Thyroid gland (tissue), 4 donors: Measurements from ENCODE around the gene VWCE. TPM values are rescaled to one million over a fixed set of nuclear protein-coding genes. Genes with fewer than 3 reads are reported as not detected.
A peak's percentile ranks its signal among the peaks of the same experiment; 100 is the strongest.
"Not testable (repeated sequence)": the region's sequence is repeated elsewhere in the genome, so short reads cannot be mapped to it uniquely, and the experiment has no call there.

Experiments
- DNase-seq, 2 donors: peaks; one replicate each; pipeline ENCODE4 v3.0.0-alpha.2; 2019
- H3K27ac ChIP-seq, 3 donors: fragments of 200-600 bp; sonication (generic); 1 replicate in 2 of 3; 2 replicates in 1 of 3; pipeline ENCODE4 v1.5.1; 2016 to 2019; ENCODE audit warnings: mild to moderate bottlenecking in 1 of 3, moderate library complexity in 1 of 3
- H3K27me3 ChIP-seq: fragments of 200-600 bp; sonication (generic); one replicate; pipeline ENCODE4 v1.5.1; 2019
- H3K36me3 ChIP-seq, 2 donors: fragments of 200-600 bp; sonication (generic); one replicate each; pipeline ENCODE4 v1.5.1; 2016 to 2019
- H3K4me1 ChIP-seq, 2 donors: fragments of 200-600 bp; sonication (generic); one replicate each; pipeline ENCODE4 v1.5.1; 2017 to 2019
- H3K4me3 ChIP-seq, 3 donors: fragments of 200-600 bp; sonication (generic); replicated peaks in 1 of 3; 1 replicate in 2 of 3; 2 replicates in 1 of 3; pipeline ENCODE4 v1.5.1; 2016; ENCODE audit warnings: mild to moderate bottlenecking in 1 of 3
- H3K9me3 ChIP-seq: fragments of 200-600 bp; sonication (generic); one replicate; pipeline ENCODE4 v1.5.1; 2017
- WGBS, 2 donors: methylation state at CpG; one replicate each; pipeline ENCODE4 v1.1.5; 2017; 5-methylcytosine and 5-hydroxymethylcytosine counted together
- intact Hi-C: fragments of 100-400 bp; cut with DNase I; formaldehyde crosslinking; loops from one replicate; pipeline ENCODE4 v1.15.1; 2023
- total RNA-seq, 4 donors: library from RNA; depleted of rRNA; stranded (reverse); fragments of >200 nt; gene quantifications; one replicate each; pipeline ENCODE4 v1.2.3, GENCODE V29; 2016

The VWCE gene
- total RNA-seq, 4 donors from 2014 or later, result 0.54 to 2.5 (median 1.0) TPM

DNA sequence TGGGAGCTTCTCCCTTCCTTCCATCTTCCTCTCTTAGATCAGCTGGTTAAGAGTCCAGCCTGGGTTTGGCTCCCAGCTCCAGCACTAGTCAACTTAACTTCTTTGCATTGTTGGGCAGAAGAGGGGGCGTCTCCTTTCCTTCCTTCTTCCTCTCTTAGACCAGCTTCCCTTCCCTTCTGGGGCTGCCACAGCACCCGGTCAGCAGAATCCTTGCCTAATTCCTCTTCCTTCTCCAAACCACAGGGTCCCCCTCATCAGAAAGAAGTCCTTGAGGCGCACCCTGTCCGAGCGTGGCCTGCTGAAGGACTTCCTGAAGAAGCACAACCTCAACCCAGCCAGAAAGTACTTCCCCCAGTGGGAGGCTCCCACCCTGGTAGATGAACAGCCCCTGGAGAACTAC lies 53.6 kb downstream of the VWCE start:
- H3K36me3 ChIP-seq, intact Hi-C loops, H3K27me3 ChIP-seq, H3K27ac ChIP-seq, H3K4me3 ChIP-seq, H3K9me3 ChIP-seq, DNase-seq, H3K4me1 ChIP-seq: not testable (repeated sequence)
- no CpG with 5 or more reads among the region's 5 CpGs for WGBS, 2 donors

DNA sequence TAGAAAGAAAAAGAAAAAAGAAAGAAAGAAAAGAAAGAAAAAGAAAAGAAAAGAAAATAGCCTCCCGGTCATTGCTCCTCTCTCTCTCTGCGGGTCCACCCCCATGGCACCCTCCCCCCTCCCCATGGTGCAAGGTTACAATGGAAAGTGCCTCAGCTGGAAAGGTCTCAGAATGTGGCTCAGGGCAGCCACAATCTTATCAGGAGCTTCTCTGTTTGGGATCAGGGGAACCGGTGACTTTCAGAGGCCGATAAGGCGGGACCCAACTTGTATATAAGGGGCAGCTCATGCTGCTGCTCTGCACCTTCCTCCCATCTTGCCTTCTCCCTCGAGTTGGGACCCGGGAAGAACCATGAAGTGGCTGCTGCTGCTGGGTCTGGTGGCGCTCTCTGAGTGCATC lies 54.2 kb downstream of the VWCE start, which contains the start of gene PGA5:
PGA5 (plus strand) TSS at position 301 of the 400 bp plus-strand sequence; CDS start at position 353, 52 bp downstream.
- H3K36me3 ChIP-seq, H3K27me3 ChIP-seq, H3K4me1 ChIP-seq, intact Hi-C loops, H3K27ac ChIP-seq, H3K4me3 ChIP-seq, H3K9me3 ChIP-seq, DNase-seq: not testable (repeated sequence)
- WGBS, 2 donors, result no CpG with 5 or more reads among the region's 8 CpGs

DNA sequence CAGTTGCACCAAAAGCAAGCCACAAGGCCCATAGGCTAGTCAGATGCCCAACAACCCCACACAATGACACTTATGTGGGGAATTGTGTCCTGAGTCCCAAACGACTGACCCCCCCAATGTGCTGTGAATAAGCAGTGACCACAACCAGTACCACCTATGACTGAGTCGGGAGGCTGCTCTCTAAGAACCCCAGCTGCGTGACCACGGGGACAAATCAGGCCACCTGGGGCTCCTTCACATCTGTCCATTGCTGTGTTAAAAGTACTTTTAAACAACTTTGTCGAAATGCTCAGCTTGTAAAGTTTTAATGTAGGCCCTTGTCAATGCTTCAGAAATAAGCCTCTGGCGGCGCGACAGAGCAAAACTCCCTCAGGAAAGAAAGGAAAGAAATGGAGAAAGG lies 54.8 kb downstream of the VWCE start:
- H3K9me3 ChIP-seq, H3K27me3 ChIP-seq, H3K4me1 ChIP-seq, H3K4me3 ChIP-seq, intact Hi-C loops, H3K36me3 ChIP-seq, H3K27ac ChIP-seq: not testable (repeated sequence)
- DNase-seq, result peak in 1 of 2 donors; percentile 19
- WGBS, 2 donors, result 57 to 60% methylated on average over 8 of the region's 8 CpGs

DNA sequence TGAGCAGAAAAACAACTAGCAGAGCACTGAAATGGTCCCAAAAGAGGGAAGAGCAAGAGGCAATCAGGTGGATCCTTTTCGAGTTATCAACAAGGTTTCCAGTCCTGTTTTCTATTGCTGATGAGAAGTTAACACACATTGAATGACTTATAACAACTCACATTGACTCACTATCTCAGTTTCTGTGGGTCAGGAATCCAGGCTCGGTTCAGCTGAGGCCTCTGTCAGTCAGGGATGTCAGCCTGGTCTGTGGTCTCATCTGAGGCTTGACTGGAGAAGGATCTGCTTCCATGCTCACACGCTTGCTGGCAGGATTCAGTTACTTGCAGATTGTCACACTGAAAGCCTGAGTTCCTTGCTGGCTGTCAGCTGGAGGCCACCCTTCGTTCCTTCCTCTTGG lies 58.0 kb downstream of the VWCE start:
- H3K27ac ChIP-seq, intact Hi-C loops, H3K27me3 ChIP-seq, H3K4me1 ChIP-seq, H3K36me3 ChIP-seq, H3K9me3 ChIP-seq, DNase-seq, H3K4me3 ChIP-seq: not testable (repeated sequence)
- WGBS, 2 donors, result no CpG with 5 or more reads among the region's 4 CpGs

DNA sequence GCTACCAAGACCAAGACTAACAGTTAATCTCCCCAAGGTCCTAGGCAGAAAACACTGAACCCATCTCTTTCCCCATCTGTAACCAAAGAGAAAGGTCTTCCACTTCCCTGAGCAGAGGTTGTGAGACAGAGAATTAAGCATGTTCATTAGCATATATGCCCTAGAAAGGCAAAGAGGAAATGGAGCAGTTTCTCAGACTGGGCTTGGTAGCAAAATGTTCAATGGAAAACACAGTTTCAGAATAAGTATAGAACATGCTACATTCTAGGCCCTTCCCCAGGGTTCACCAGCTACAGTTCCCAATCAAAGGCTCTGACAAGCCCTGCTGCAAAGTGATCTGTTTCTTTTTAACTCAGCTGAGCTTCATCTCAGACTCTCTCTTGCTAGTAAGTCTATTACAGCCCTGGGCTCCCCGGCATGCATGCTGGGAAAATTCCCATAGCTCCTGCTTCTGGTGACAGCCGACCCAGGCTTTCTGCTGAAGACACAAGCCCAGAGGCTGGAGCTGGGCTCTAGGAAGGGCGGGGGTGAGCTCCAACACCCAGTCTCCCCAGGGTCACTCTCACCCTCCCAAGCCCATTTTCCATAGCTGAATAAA lies 62.5 kb downstream of the VWCE start:
- DNase-seq, H3K36me3 ChIP-seq, H3K27me3 ChIP-seq, H3K4me3 ChIP-seq, intact Hi-C loops, H3K9me3 ChIP-seq, H3K4me1 ChIP-seq, H3K27ac ChIP-seq: not testable (repeated sequence)
- WGBS, 2 donors, result no CpG with 5 or more reads among the region's 3 CpGs

DNA sequence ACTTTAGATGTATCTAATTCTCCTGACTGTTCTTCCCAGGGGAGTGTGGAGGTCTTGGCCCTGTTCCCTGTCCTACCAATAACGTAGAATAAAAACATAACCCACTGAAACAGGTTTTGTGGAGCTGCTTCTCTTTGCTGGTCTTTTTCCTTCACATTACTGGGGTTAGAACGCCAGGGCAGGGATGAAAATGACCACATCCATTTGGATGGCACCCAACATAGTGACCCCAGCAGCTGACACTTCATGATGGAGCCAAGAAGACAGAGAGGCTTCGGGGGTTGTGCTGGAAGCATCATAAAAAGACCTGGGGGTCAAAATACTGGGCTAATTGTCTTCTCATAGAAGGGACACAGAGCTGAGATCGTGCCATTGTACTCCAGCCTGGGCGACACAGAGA lies 63.5 kb downstream of the VWCE start:
- H3K27ac ChIP-seq, H3K9me3 ChIP-seq, H3K27me3 ChIP-seq, H3K4me3 ChIP-seq, H3K36me3 ChIP-seq, H3K4me1 ChIP-seq, intact Hi-C loops, DNase-seq: not testable (repeated sequence)
- 50 to 70% methylated on average over 2 of the region's 5 CpGs for WGBS, 2 donors

DNA sequence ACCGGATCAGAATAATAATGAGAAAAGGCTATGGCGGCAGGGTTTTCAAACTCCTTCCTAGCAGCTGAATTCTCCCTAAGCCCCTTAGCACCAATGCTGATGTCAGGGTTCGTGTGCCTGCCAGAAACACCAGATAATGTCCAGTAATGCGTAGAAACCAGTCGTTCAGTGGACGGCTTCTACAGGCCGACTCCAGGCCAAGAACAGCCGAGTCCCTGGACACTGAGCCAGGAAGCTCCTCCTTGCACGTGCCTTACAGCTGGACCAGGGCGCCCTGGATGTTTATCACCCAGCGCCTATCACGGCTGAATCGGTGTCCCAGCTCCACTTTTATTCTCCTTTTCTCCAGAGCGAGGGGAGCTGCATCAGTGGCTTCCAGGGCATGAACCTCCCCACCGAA lies 64.1 kb downstream of the VWCE start:
- H3K36me3 ChIP-seq, H3K9me3 ChIP-seq, H3K4me3 ChIP-seq, H3K27ac ChIP-seq, intact Hi-C loops, H3K27me3 ChIP-seq, DNase-seq, H3K4me1 ChIP-seq: not testable (repeated sequence)
- WGBS, 2 donors, result no CpG with 5 or more reads among the region's 15 CpGs

DNA sequence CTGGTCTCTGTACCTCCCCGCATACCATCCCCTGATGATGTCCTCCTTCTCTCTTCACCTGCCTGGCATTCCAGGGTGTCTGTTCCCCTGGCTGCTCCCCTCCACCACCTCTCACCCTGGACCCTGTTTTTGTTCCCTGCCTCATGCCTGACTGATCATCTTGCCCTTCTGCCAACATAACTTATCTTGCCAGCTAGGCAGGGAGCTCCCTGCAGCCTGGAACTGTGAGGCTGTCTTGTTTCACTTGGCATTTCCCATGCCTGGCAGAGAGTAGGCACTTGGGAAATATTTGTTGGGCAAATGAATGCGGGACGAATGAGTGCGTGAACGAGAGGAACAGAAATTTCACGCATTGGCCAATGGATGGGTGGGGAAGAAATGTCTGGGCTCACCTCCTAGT lies 65.7 kb downstream of the VWCE start:
- H3K9me3 ChIP-seq, H3K36me3 ChIP-seq, DNase-seq, H3K4me3 ChIP-seq, H3K27me3 ChIP-seq, H3K4me1 ChIP-seq, H3K27ac ChIP-seq, intact Hi-C loops: not testable (repeated sequence)
- no CpG with 5 or more reads among the region's 6 CpGs for WGBS, 2 donors

DNA sequence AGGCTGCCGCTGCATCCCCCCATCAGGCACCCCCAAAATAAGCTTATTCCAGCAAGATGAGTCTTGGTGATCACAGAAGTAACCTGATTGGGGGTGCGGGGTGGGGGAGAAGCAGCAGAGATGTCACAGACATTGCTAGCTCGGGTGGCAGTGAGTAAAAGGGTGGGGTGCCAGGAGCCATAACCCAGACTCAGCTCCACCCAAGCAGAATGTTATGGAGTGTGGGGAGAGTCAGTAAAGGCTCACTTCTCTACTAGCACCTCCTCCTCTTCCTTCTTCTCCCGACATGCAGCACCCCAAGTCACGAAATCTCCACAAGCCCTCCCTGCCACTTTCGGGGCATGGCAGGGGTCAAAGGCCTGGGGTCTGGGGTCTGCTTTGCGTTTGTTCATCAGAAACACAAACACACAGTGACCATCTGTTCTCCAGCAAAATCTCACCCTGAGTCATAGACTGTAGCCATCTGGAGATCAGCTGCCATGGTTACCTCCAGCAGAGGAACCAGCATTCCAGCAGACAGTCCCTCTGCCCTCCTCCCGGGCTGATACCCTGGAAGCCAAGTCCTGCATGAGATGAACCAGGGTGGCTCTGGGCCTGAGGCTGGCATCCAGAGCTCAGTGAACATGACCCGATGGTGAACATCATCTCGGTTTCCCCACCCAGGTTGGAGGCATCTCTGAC lies 68.5 kb downstream of the VWCE start:
- H3K27me3 ChIP-seq, H3K4me1 ChIP-seq, H3K4me3 ChIP-seq, intact Hi-C loops, H3K36me3 ChIP-seq, DNase-seq, H3K27ac ChIP-seq, H3K9me3 ChIP-seq: not testable (repeated sequence)
- no CpG with 5 or more reads among the region's 10 CpGs for WGBS, 2 donors

DNA sequence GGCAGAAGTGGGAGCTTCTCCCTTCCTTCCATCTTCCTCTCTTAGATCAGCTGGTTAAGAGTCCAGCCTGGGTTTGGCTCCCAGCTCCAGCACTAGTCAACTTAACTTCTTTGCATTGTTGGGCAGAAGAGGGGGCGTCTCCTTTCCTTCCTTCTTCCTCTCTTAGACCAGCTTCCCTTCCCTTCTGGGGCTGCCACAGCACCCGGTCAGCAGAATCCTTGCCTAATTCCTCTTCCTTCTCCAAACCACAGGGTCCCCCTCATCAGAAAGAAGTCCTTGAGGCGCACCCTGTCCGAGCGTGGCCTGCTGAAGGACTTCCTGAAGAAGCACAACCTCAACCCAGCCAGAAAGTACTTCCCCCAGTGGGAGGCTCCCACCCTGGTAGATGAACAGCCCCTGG lies 72.4 kb downstream of the VWCE start:
- intact Hi-C loops, result not testable (repeated sequence)

DNA sequence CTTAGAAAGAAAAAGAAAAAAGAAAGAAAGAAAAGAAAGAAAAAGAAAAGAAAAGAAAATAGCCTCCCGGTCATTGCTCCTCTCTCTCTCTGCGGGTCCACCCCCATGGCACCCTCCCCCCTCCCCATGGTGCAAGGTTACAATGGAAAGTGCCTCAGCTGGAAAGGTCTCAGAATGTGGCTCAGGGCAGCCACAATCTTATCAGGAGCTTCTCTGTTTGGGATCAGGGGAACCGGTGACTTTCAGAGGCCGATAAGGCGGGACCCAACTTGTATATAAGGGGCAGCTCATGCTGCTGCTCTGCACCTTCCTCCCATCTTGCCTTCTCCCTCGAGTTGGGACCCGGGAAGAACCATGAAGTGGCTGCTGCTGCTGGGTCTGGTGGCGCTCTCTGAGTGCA lies 73.1 kb downstream of the VWCE start, which contains the start of gene PGA4:
PGA4 (plus strand) TSS at position 301 of the 400 bp plus-strand sequence; CDS start at position 355, 54 bp downstream.
- H3K9me3 ChIP-seq, H3K27me3 ChIP-seq, H3K36me3 ChIP-seq, H3K4me1 ChIP-seq, intact Hi-C loops, DNase-seq, H3K27ac ChIP-seq, H3K4me3 ChIP-seq: not testable (repeated sequence)
- no CpG with 5 or more reads among the region's 8 CpGs for WGBS, 2 donors

More for the DNA sequence above, 72.4 kb downstream of the VWCE start:
- H3K4me1 ChIP-seq, H3K9me3 ChIP-seq, H3K27me3 ChIP-seq, H3K27ac ChIP-seq, DNase-seq, H3K36me3 ChIP-seq, H3K4me3 ChIP-seq: not testable (repeated sequence)
- WGBS, 2 donors, result no CpG with 5 or more reads among the region's 5 CpGs

DNA sequence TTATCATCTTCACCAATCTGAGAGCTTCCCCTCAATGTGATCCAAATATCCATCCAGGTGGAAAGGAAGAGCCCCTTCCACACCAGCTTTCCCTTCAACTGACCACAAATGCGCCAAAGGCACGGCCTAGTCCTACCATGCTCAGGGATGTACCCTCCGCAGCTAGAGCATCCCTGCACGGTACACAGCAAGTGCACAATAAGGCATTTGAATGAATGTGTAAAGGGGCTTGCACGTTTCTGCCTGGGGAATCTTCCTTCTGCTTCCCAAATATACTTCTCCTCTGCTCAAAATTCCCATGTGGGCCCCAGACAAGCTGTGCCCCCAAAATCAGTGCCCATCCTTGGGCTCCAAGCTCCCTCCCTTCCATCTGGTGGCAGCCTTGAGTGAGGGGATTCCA lies 76.1 kb downstream of the VWCE start:
- intact Hi-C loops, H3K4me3 ChIP-seq: not testable (repeated sequence)

DNA sequence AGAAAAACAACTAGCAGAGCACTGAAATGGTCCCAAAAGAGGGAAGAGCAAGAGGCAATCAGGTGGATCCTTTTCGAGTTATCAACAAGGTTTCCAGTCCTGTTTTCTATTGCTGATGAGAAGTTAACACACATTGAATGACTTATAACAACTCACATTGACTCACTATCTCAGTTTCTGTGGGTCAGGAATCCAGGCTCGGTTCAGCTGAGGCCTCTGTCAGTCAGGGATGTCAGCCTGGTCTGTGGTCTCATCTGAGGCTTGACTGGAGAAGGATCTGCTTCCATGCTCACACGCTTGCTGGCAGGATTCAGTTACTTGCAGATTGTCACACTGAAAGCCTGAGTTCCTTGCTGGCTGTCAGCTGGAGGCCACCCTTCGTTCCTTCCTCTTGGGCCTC lies 76.8 kb downstream of the VWCE start:
- intact Hi-C loops, H3K27me3 ChIP-seq, H3K36me3 ChIP-seq, H3K9me3 ChIP-seq, DNase-seq, H3K4me1 ChIP-seq, H3K4me3 ChIP-seq, H3K27ac ChIP-seq: not testable (repeated sequence)
- WGBS, 2 donors, result no CpG with 5 or more reads among the region's 4 CpGs

More for the DNA sequence above, 76.1 kb downstream of the VWCE start:
- DNase-seq, H3K9me3 ChIP-seq, H3K27me3 ChIP-seq, H3K27ac ChIP-seq, H3K36me3 ChIP-seq, H3K4me1 ChIP-seq: not testable (repeated sequence)
- 90 to 92% methylated on average over 2 to 5 of the region's 5 CpGs for WGBS, 2 donors
